SK-N-SH (cell line): ENCODE data around the gene CDH12. TPM values are rescaled to one million over a fixed set of nuclear protein-coding genes. Genes with fewer than 3 reads are reported as not detected.

ENCODE experiments used
- CTCF ChIA-PET: fragments of 300-600, 350-600 bp; formaldehyde crosslinking; extraction: SDS; loops from one replicate; lab custom pipeline; 2021; lab: Yijun Ruan, JAX
- POLR2A ChIA-PET: fragments of 350-600 bp; sonication (Branson Sonifier 250); formaldehyde crosslinking; extraction: SDS; loops from one replicate; lab custom pipeline; 2020; ENCODE audit warnings: antibody characterized with exemption, inconsistent platforms; lab: Yijun Ruan, JAX
- DNase-seq: peaks from one replicate; pipeline ENCODE4 v3.0.0; 2012
- H2AFZ ChIP-seq: fragments of 200-600 bp; sonication (generic); 2 replicates; pipeline ENCODE4 v1.8.1; 2016; ENCODE audit warnings: antibody characterized with exemption, mild to moderate bottlenecking, low read depth
- H3F3A ChIP-seq: fragments of 200-600 bp; sonication (generic); replicated peaks from 2 replicates; pipeline ENCODE3; 2016; ENCODE audit warnings: antibody characterized with exemption, mild to moderate bottlenecking; ENCODE audit not compliant: insufficient read depth
- H3K27ac ChIP-seq, 2 experiments: fragments of 200-500 bp in 1 of 2; fragments of 200-600 bp in 1 of 2; sonication (Bioruptor generic) in 1 of 2; sonication (generic), shearing (Covaris generic) in 1 of 2; 2 replicates each; pipeline versions ENCODE4 v1.5.1 to v1.6.1; 2014 to 2016; ENCODE audit warnings: low read depth in 2 of 2, inconsistent platforms in 1 of 2, low read length in 1 of 2, mild to moderate bottlenecking in 1 of 2, mixed read lengths in 1 of 2
- H3K27me3 ChIP-seq: fragments of 200-600 bp; sonication (generic), shearing (Covaris generic); 2 replicates; pipeline ENCODE4 v1.6.1; 2016; ENCODE audit warnings: mixed run types; ENCODE audit not compliant: insufficient read depth
- H3K36me3 ChIP-seq, 2 experiments: fragments of 200-500 bp in 1 of 2; fragments of 200-600 bp in 1 of 2; sonication (Bioruptor generic) in 1 of 2; sonication (generic) in 1 of 2; replicated peaks in 1 of 2; 2 replicates each; pipeline versions ENCODE3 to v1.5.1; 2014 to 2016; ENCODE audit warnings: low read length in 1 of 2, mild to moderate bottlenecking in 1 of 2; ENCODE audit not compliant: insufficient read depth in 2 of 2, control insufficient read depth in 1 of 2
- H3K4me1 ChIP-seq, 2 experiments: fragments of 200-500 bp in 1 of 2; fragments of 200-600 bp in 1 of 2; sonication (Bioruptor generic) in 1 of 2; sonication (generic), shearing (Covaris generic) in 1 of 2; 2 replicates each; pipeline versions ENCODE4 v1.5.1 to v1.6.1; 2014 to 2016; ENCODE audit warnings: low read depth in 1 of 2, low read length in 1 of 2, mixed run types in 1 of 2; ENCODE audit not compliant: insufficient read depth in 2 of 2, control insufficient read depth in 1 of 2
- H3K4me2 ChIP-seq: fragments of 200-600 bp; sonication (generic), shearing (Covaris generic); 2 replicates; pipeline ENCODE4 v1.6.1; 2017; ENCODE audit warnings: mixed run types
- H3K4me3 ChIP-seq, 2 experiments: fragments of 200-500 bp in 1 of 2; fragments of 200-600 bp in 1 of 2; sonication (Bioruptor generic) in 1 of 2; sonication (generic), shearing (Covaris generic) in 1 of 2; 2 replicates each; pipeline versions ENCODE4 v1.5.1 to v1.8.1; 2014 to 2016; ENCODE audit warnings: low read depth in 2 of 2, inconsistent platforms in 1 of 2, low read length in 1 of 2, mild to moderate bottlenecking in 1 of 2, mixed read lengths in 1 of 2, moderate library complexity in 1 of 2
- H3K79me2 ChIP-seq: fragments of 200-600 bp; sonication (generic); 2 replicates; pipeline ENCODE4 v1.8.1; 2017; ENCODE audit warnings: mild to moderate bottlenecking; ENCODE audit not compliant: insufficient read depth
- H3K9ac ChIP-seq: fragments of 200-600 bp; sonication (generic); 2 replicates; pipeline ENCODE4 v1.6.1; 2017; ENCODE audit warnings: mixed run types
- H3K9me2 ChIP-seq: fragments of 200-600 bp; sonication (generic); 2 replicates; pipeline ENCODE4 v1.6.1; 2017; ENCODE audit warnings: mixed run types
- H3K9me3 ChIP-seq: fragments of 200-600 bp; sonication (generic); 2 replicates; pipeline ENCODE4 v1.6.1; 2017; ENCODE audit warnings: mixed run types, mild to moderate bottlenecking, moderate library complexity
- H4K20me1 ChIP-seq: fragments of 200-600 bp; sonication (generic); 2 replicates; pipeline ENCODE4 v1.6.1; 2017; ENCODE audit warnings: mild to moderate bottlenecking, mixed run types; ENCODE audit not compliant: insufficient read depth
- CHD2 ChIP-seq: fragments of 150-350 bp; IDR thresholded peaks from 2 replicates; pipeline ENCODE4 v1.6.1; 2018; ENCODE audit warnings: low read length; ENCODE audit not compliant: partially characterized antibody
- EZH2phosphoT487 ChIP-seq: fragments of 200-600 bp; sonication (generic); IDR thresholded peaks from 2 replicates; pipeline ENCODE4 v1.6.1; 2017; ENCODE audit warnings: low read depth, mixed run types, mild to moderate bottlenecking, antibody characterized with exemption, moderate library complexity, borderline replicate concordance
- FOXJ3 ChIP-seq: sonication (generic); formaldehyde crosslinking; IDR thresholded peaks from 2 replicates; pipeline ENCODE4 v1.5.1; 2020; ENCODE audit warnings: mild to moderate bottlenecking, missing genetic modification reagents
- FOXM1 ChIP-seq: IDR thresholded peaks from 2 replicates; pipeline ENCODE4 v1.4.0; 2012; ENCODE audit warnings: low read depth, mild to moderate bottlenecking
- GABPA ChIP-seq: IDR thresholded peaks from 2 replicates; pipeline ENCODE4 v1.4.0; 2012; ENCODE audit warnings: low read depth, mild to moderate bottlenecking
- JUND ChIP-seq: IDR thresholded peaks from 2 replicates; pipeline ENCODE4 v1.4.0; 2012
- NFIC ChIP-seq: IDR thresholded peaks from 2 replicates; pipeline ENCODE4 v1.4.0; 2012; ENCODE audit warnings: borderline replicate concordance
- NRF1 ChIP-seq: IDR thresholded peaks from 2 replicates; pipeline ENCODE4 v1.6.1; 2012; ENCODE audit warnings: low read depth, mild to moderate bottlenecking, low read length
- RXRA ChIP-seq: IDR thresholded peaks from 2 replicates; pipeline ENCODE4 v1.4.0; 2012; ENCODE audit warnings: low read depth, mild to moderate bottlenecking, borderline replicate concordance
- TEAD4 ChIP-seq: IDR thresholded peaks from 2 replicates; pipeline ENCODE4 v1.4.0; 2012; ENCODE audit warnings: mild to moderate bottlenecking, borderline replicate concordance; ENCODE audit not compliant: insufficient read depth
- USF2 ChIP-seq: fragments of 150-350 bp; IDR thresholded peaks from 2 replicates; pipeline ENCODE4 v1.6.1; 2017; ENCODE audit warnings: antibody characterized with exemption, low read length, low read depth, borderline replicate concordance
- YY1 ChIP-seq: IDR thresholded peaks from 2 replicates; pipeline ENCODE4 v1.4.0; 2012; ENCODE audit warnings: low read depth, mild to moderate bottlenecking
- ZBTB33 ChIP-seq: IDR thresholded peaks from 2 replicates; pipeline ENCODE4 v1.4.0; 2012; ENCODE audit warnings: low read depth, borderline replicate concordance
- WGBS: methylation state at CpG from one replicate; pipeline ENCODE4 v1.1.6; 2017; ENCODE audit warnings: low lambda C conversion rate; 5-methylcytosine and 5-hydroxymethylcytosine counted together
- polyA plus RNA-seq, 3 experiments: library from polyadenylated mRNA; depleted of rRNA; stranded (reverse); fragments of >200 nt; gene quantifications; 2 replicates each; pipeline ENCODE4 v1.2.3, GENCODE V29; 2012

The CDH12 gene
- polyA plus RNA-seq, 1 of the 3 experiments (the other 2 are of a cell fraction) = not detected

- DNase-seq = no peak
- ChIA-PET CTCF (no interaction called here), POLR2A (no interaction called here)
- Histone ChIP-seq H3K9ac (no peak overlapping the region), H3K27ac (no peak overlapping the region), H3K79me2 (no peaks in the 10 kb centered on the region), H3K36me3 (no peaks in the 10 kb centered on the region), H3K9me2 (no peaks in the 10 kb centered on the region), H3K4me2 (no peak overlapping the region), H3K4me3 (no peak overlapping the region), H3K9me3 (no peaks in the 10 kb centered on the region), H2AFZ (no peak overlapping the region), H3K4me1 (no peaks in the 10 kb centered on the region), H3K27me3 (no peaks in the 10 kb centered on the region), H3F3A (no peaks in the 10 kb centered on the region), H4K20me1 (no peaks in the 10 kb centered on the region)
- WGBS = 0% methylated on average over 4 of the region's 4 CpGs
- no peak for TF ChIP-seq FOXJ3 (CRISPR knock-in tag)
- no peak for TF ChIP-seq USF2
- TF ChIP-seq GABPA = no peak
- TF ChIP-seq YY1 = no peak
- no peak for TF ChIP-seq NRF1
Observed at GRCh38 chr5:22496666-22497065, 356.5 kb downstream of the CDH12 start.

- no peaks in the 10 kb centered on the region for H3K4me1 ChIP-seq
- ChIA-PET POLR2A (no interaction called here), CTCF (no interaction called here)
- H3K4me3 ChIP-seq = no peak overlapping the region
- 0% methylated on average over 2 of the region's 2 CpGs for WGBS
- no peaks in the 10 kb centered on the region for H3K27me3 ChIP-seq
- H3K9me2 ChIP-seq = no peaks in the 10 kb centered on the region
- no peak overlapping the region for H3K4me2 ChIP-seq
- H3F3A ChIP-seq = no peaks in the 10 kb centered on the region
- H3K79me2 ChIP-seq = no peaks in the 10 kb centered on the region
- DNase-seq = no peak
- no peak overlapping the region for H3K27ac ChIP-seq
- H4K20me1 ChIP-seq = no peaks in the 10 kb centered on the region
- no peak for TF ChIP-seq TEAD4
- TF ChIP-seq RXRA = no peak
- no peak for TF ChIP-seq JUND
- no peak for TF ChIP-seq NRF1
- TF ChIP-seq CHD2 = no peak
- no peak for TF ChIP-seq ZBTB33
- TF ChIP-seq NFIC = no peak
- no peak for TF ChIP-seq YY1
- TF ChIP-seq FOXM1 = no peak
- no peak for TF ChIP-seq EZH2phosphoT487
- H3K36me3 ChIP-seq = no peaks in the 10 kb centered on the region
- no peaks in the 10 kb centered on the region for H3K9me3 ChIP-seq
- no peak overlapping the region for H3K9ac ChIP-seq
- H2AFZ ChIP-seq = no peak overlapping the region
Observed at GRCh38 chr5:22495016-22495720, 358.0 kb downstream of the CDH12 start.
